ENCODE data around the gene ARFGAP1.

The ARFGAP1 gene

GRCh38 chr20:63326314-63327230 is 54.0 kb downstream of the ARFGAP1 start:
- TF ChIP-seq ZNF70 (CRISPR knock-in tag; IDR thresholded peaks at IDR 0.05) (no peak), BACH2 (CRISPR knock-in tag; IDR thresholded peaks at IDR 0.05; ENCODE audit: borderline replicate concordance) (no peak), CSDC2 (CRISPR knock-in tag; IDR thresholded peaks at IDR 0.05) (no peak), PPARA (CRISPR knock-in tag; IDR thresholded peaks at IDR 0.05; ENCODE audit: borderline replicate concordance) (no peak), ZFP3 (CRISPR knock-in tag; IDR thresholded peaks at IDR 0.05) (no peak), ESRRG (CRISPR knock-in tag; IDR thresholded peaks at IDR 0.05) (no peak), ZNF8 (CRISPR knock-in tag; IDR thresholded peaks at IDR 0.05) (no peak), RARB (CRISPR knock-in tag; IDR thresholded peaks at IDR 0.05) (no peak), PATZ1 (CRISPR knock-in tag; IDR thresholded peaks at IDR 0.05; ENCODE audit: borderline replicate concordance) (no peak)
- TF ChIP-seq, protein P1, sequence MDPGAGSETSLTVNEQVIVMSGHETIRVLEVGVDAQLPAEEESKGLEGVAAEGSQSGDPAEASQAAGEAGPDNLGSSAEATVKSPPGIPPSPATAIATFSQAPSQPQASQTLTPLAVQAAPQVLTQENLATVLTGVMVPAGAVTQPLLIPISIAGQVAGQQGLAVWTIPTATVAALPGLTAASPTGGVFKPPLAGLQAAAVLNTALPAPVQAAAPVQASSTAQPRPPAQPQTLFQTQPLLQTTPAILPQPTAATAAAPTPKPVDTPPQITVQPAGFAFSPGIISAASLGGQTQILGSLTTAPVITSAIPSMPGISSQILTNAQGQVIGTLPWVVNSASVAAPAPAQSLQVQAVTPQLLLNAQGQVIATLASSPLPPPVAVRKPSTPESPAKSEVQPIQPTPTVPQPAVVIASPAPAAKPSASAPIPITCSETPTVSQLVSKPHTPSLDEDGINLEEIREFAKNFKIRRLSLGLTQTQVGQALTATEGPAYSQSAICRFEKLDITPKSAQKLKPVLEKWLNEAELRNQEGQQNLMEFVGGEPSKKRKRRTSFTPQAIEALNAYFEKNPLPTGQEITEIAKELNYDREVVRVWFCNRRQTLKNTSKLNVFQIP (CRISPR knock-in tag; IDR thresholded peaks at IDR 0.05; ENCODE audit: borderline replicate concordance, low read depth): no peak
- ATAC-seq: no peak

GRCh38 chr20:63327231-63327745 is 54.7 kb downstream of the ARFGAP1 start:
- no peak for ATAC-seq
- TF ChIP-seq ZNF565 (CRISPR knock-in tag; conservative IDR thresholded peaks at IDR 0.05; ENCODE audit: low read depth) (no peak), TOX (CRISPR knock-in tag; IDR thresholded peaks at IDR 0.05; ENCODE audit: borderline replicate concordance) (no peak), TCF4 (CRISPR knock-in tag; IDR thresholded peaks at IDR 0.05; ENCODE audit: borderline replicate concordance) (no peak), ISL1 (CRISPR knock-in tag; IDR thresholded peaks at IDR 0.05) (no peak), ZFP30 (CRISPR knock-in tag; IDR thresholded peaks at IDR 0.05) (no peak)
- TF ChIP-seq, protein P2, sequence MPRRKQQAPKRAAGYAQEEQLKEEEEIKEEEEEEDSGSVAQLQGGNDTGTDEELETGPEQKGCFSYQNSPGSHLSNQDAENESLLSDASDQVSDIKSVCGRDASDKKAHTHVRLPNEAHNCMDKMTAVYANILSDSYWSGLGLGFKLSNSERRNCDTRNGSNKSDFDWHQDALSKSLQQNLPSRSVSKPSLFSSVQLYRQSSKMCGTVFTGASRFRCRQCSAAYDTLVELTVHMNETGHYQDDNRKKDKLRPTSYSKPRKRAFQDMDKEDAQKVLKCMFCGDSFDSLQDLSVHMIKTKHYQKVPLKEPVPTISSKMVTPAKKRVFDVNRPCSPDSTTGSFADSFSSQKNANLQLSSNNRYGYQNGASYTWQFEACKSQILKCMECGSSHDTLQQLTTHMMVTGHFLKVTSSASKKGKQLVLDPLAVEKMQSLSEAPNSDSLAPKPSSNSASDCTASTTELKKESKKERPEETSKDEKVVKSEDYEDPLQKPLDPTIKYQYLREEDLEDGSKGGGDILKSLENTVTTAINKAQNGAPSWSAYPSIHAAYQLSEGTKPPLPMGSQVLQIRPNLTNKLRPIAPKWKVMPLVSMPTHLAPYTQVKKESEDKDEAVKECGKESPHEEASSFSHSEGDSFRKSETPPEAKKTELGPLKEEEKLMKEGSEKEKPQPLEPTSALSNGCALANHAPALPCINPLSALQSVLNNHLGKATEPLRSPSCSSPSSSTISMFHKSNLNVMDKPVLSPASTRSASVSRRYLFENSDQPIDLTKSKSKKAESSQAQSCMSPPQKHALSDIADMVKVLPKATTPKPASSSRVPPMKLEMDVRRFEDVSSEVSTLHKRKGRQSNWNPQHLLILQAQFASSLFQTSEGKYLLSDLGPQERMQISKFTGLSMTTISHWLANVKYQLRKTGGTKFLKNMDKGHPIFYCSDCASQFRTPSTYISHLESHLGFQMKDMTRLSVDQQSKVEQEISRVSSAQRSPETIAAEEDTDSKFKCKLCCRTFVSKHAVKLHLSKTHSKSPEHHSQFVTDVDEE (CRISPR knock-in tag; IDR thresholded peaks at IDR 0.05): no peak

DNA sequence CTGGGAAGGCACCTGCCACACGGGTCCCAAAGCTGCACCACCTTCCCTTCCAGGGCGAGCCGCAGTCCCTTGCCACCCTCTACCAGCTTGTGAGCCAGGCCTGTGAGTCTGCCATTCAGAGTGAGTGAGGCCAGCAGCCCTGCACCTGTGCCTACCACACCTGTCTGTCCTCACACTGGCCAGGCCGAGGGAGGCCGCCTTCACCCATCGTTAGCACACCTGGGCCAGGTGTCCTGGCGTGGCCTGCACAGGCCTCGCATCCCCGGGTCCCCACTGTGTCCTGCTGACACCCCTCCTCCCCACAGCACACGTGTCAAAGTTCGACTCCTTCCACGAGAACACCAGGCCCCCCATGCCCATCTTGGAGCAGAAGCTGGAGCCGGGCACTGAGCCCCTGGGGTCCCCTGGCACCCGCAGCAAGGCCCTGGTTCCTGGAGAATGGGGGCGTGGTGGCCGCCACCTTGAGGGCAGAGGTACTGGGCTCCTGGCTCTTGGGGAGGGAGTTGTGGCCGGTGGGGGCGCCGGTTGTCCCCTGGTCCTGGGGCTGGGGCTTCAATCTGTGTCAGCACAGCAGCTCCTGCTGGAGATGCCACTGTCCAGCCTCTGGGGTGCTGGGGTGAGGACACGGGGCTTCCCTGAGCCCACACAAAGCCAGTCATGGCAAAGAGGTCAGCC is 55.5 kb downstream of the ARFGAP1 start:
- TF ChIP-seq ARNTL (CRISPR knock-in tag; IDR thresholded peaks at IDR 0.05; ENCODE audit: borderline replicate concordance, low read depth) (no peak), ZFP30 (CRISPR knock-in tag; IDR thresholded peaks at IDR 0.05) (no peak), RARB (CRISPR knock-in tag; IDR thresholded peaks at IDR 0.05) (no peak), ISL1 (CRISPR knock-in tag; IDR thresholded peaks at IDR 0.05) (no peak), ZNF8 (CRISPR knock-in tag; IDR thresholded peaks at IDR 0.05) (no peak), PATZ1 (CRISPR knock-in tag; IDR thresholded peaks at IDR 0.05; ENCODE audit: borderline replicate concordance) (no peak), TCF4 (CRISPR knock-in tag; IDR thresholded peaks at IDR 0.05; ENCODE audit: borderline replicate concordance) (no peak), ZNF565 (CRISPR knock-in tag; conservative IDR thresholded peaks at IDR 0.05; ENCODE audit: low read depth) (no peak)
- TF ChIP-seq, protein P3, sequence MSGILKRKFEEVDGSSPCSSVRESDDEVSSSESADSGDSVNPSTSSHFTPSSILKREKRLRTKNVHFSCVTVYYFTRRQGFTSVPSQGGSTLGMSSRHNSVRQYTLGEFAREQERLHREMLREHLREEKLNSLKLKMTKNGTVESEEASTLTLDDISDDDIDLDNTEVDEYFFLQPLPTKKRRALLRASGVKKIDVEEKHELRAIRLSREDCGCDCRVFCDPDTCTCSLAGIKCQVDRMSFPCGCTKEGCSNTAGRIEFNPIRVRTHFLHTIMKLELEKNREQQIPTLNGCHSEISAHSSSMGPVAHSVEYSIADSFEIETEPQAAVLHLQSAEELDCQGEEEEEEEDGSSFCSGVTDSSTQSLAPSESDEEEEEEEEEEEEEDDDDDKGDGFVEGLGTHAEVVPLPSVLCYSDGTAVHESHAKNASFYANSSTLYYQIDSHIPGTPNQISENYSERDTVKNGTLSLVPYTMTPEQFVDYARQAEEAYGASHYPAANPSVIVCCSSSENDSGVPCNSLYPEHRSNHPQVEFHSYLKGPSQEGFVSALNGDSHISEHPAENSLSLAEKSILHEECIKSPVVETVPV (CRISPR knock-in tag; IDR thresholded peaks at IDR 0.05): no peak
- TF ChIP-seq, protein P2 (CRISPR knock-in tag; IDR thresholded peaks at IDR 0.05): no peak
- TF ChIP-seq, protein P1 (CRISPR knock-in tag; IDR thresholded peaks at IDR 0.05; ENCODE audit: borderline replicate concordance, low read depth): no peak
- no peak for ATAC-seq
